GM18508 (cell line): ENCODE measurements around the gene SNTA1.
"Not testable (repeated sequence)": the region's sequence is repeated elsewhere in the genome, so short reads cannot be mapped to it uniquely, and the experiment has no call there.

ENCODE experiments used
- ATAC-seq: cut with Tn5 transposase; IDR thresholded peaks from one replicate; pipeline ENCODE4 v1.9.1; 2021; ENCODE audit warnings: moderate number of reproducible peaks; ENCODE audit not compliant: insufficient read depth, unreplicated experiment

SNTA1 gene

GRCh38 chr20:33443512-33444239, at the start of gene SNTA1:
SNTA1 (minus strand) TSS chr20:33443763; CDS start chr20:33443620, 143 bp downstream.
- ATAC-seq = no peak

GRCh38 chr20:33490934-33491656, 47.5 kb upstream of the SNTA1 start:
- no peak for ATAC-seq

GRCh38 chr20:33490023-33490933, 46.7 kb upstream of the SNTA1 start, which contains the start of gene CBFA2T2:
CBFA2T2 (plus strand) TSS chr20:33490096; CDS start chr20:33490268, 172 bp downstream.
- peak; percentile 11 for ATAC-seq

GRCh38 chr20:33489495-33490022, 46.0 kb upstream of the SNTA1 start:
- peak; percentile 69 for ATAC-seq

- not testable (repeated sequence) for ATAC-seq
These were observed 45.3 kb upstream of the SNTA1 start for GRCh38 chr20:33488661-33489494.

GRCh38 chr20:33488201-33488600, 44.6 kb upstream of the SNTA1 start:
- ATAC-seq = no peak

- not testable (repeated sequence) for ATAC-seq
These were observed 39.6 kb upstream of the SNTA1 start for GRCh38 chr20:33483186-33483585.

- ATAC-seq = no peak
These were observed 39.0 kb upstream of the SNTA1 start for GRCh38 chr20:33482581-33482980.

- no peak for ATAC-seq
These were observed 37.9 kb upstream of the SNTA1 start for GRCh38 chr20:33481431-33481941.

GRCh38 chr20:33480048-33480447, 36.5 kb upstream of the SNTA1 start:
- ATAC-seq = no peak

- no peak for ATAC-seq
These were observed 34.0 kb upstream of the SNTA1 start for GRCh38 chr20:33477386-33478234.

GRCh38 chr20:33475381-33476152, 32.0 kb upstream of the SNTA1 start:
- ATAC-seq = no peak

GRCh38 chr20:33474963-33475362, 31.4 kb upstream of the SNTA1 start:
- no peak for ATAC-seq

- no peak for ATAC-seq
These were observed 30.7 kb upstream of the SNTA1 start for GRCh38 chr20:33474097-33474873.

- no peak for ATAC-seq
These were observed 29.4 kb upstream of the SNTA1 start for GRCh38 chr20:33472868-33473435.

GRCh38 chr20:33470866-33471265, 27.3 kb upstream of the SNTA1 start:
- ATAC-seq = no peak

- ATAC-seq = no peak
These were observed 26.9 kb upstream of the SNTA1 start for GRCh38 chr20:33470457-33470856.
